ENCODE measurements around the gene GALNTL6. TPM values are rescaled to one million over a fixed set of nuclear protein-coding genes. Genes with fewer than 3 reads are reported as not detected.
"Not testable (repeated sequence)": the region's sequence is repeated elsewhere in the genome, so short reads cannot be mapped to it uniquely, and the experiment has no call there.

Gene GALNTL6
- total RNA-seq, 1 experiment from 2014 or later, result not detected

GRCh38 chr4:172727631-172728030 lies 914.4 kb downstream of the GALNTL6 start:
- intact Hi-C loops (cut with micrococcal nuclease; ENCODE audit: unreplicated experiment), result no loop called here
- Histone ChIP-seq H3F3A (ENCODE audit: insufficient read depth, low read depth) (no peaks in the 10 kb centered on the region), H3K27ac (no peak overlapping the region), H4K20me1 (ENCODE audit: insufficient read depth) (no peaks in the 10 kb centered on the region), H3K4me1 (replicated peaks; ENCODE audit: insufficient read depth) (no peaks in the 10 kb centered on the region), H3K4me2 (no peak overlapping the region), H3K79me2 (ENCODE audit: low read depth) (no peaks in the 10 kb centered on the region), H3K27me3 (ENCODE audit: insufficient read depth, low read depth) (no peaks in the 10 kb centered on the region), H3K36me3 (ENCODE audit: low read depth) (no peaks in the 10 kb centered on the region), H3K9me2 (ENCODE audit: insufficient read depth) (no peaks in the 10 kb centered on the region), H3K9me3 (ENCODE audit: insufficient read depth, low read depth) (no peaks in the 10 kb centered on the region), H3K4me3 (no peak overlapping the region), H2AFZ (no peak overlapping the region)
- DNase-seq, result no peak
- ChIA-PET CTCF (no interaction called here), POLR2A (ENCODE audit: unreplicated experiment) (no interaction called here)
- BruUV-seq (replicated peaks), result no TSS peak
- no peak for TF ChIP-seq CTCF (conservative IDR thresholded peaks at IDR 0.05)
- TF ChIP-seq EZH2 (IDR thresholded peaks at IDR 0.05; ENCODE audit: low read depth), result no peak

DNA sequence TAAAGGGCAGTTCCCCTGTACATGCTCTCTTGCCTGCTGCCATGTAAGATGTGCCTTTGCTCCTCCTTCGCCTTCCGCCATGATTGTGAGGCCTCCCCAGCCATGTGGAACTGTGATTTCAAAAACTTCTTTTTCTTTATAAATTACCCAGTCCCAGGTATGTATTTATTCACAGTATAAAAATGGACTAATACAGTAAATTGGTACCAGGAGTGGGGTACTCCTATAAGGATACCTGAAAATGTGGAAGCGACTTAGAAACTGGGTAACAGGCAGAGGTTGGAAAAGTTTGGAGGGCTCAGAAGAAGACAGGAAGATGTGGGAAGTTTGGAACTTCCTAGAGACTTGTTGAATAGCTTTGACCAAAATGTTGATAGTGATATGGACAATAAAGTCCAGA lies 920.4 kb downstream of the GALNTL6 start:
- H4K20me1 ChIP-seq (ENCODE audit: insufficient read depth); H3K4me1 ChIP-seq (replicated peaks; ENCODE audit: insufficient read depth); BruUV-seq (replicated peaks); H2AFZ ChIP-seq; H3K9me3 ChIP-seq (ENCODE audit: insufficient read depth, low read depth); H3F3A ChIP-seq (ENCODE audit: insufficient read depth, low read depth); H3K27ac ChIP-seq; CTCF ChIA-PET; intact Hi-C loops (cut with micrococcal nuclease; ENCODE audit: unreplicated experiment); H3K79me2 ChIP-seq (ENCODE audit: low read depth); H3K4me2 ChIP-seq; DNase-seq; H3K9me2 ChIP-seq (ENCODE audit: insufficient read depth); H3K4me3 ChIP-seq; H3K36me3 ChIP-seq (ENCODE audit: low read depth); H3K27me3 ChIP-seq (ENCODE audit: insufficient read depth, low read depth); POLR2A ChIA-PET (ENCODE audit: unreplicated experiment): not testable (repeated sequence)

- ChIA-PET CTCF (no interaction called here), POLR2A (ENCODE audit: unreplicated experiment) (no interaction called here)
- Histone ChIP-seq H3K9me3 (ENCODE audit: insufficient read depth, low read depth) (no peaks in the 10 kb centered on the region), H3K4me3 (no peak overlapping the region), H3K36me3 (ENCODE audit: low read depth) (no peaks in the 10 kb centered on the region), H4K20me1 (ENCODE audit: insufficient read depth) (no peaks in the 10 kb centered on the region), H3K27ac (no peak overlapping the region), H3K4me2 (no peak overlapping the region), H3K4me1 (replicated peaks; ENCODE audit: insufficient read depth) (no peaks in the 10 kb centered on the region), H3K27me3 (ENCODE audit: insufficient read depth, low read depth) (no peaks in the 10 kb centered on the region), H2AFZ (no peak overlapping the region), H3F3A (ENCODE audit: insufficient read depth, low read depth) (no peaks in the 10 kb centered on the region), H3K9me2 (ENCODE audit: insufficient read depth) (no peaks in the 10 kb centered on the region), H3K79me2 (ENCODE audit: low read depth) (no peaks in the 10 kb centered on the region)
- BruUV-seq (replicated peaks), result no TSS peak
- intact Hi-C loops (cut with micrococcal nuclease; ENCODE audit: unreplicated experiment), result no loop called here
- no peak for TF ChIP-seq CTCF (conservative IDR thresholded peaks at IDR 0.05)
- no peak for TF ChIP-seq EZH2 (IDR thresholded peaks at IDR 0.05; ENCODE audit: low read depth)
- no peak for DNase-seq
These were observed 921.4 kb downstream of the GALNTL6 start for GRCh38 chr4:172734555-172734954.

DNA sequence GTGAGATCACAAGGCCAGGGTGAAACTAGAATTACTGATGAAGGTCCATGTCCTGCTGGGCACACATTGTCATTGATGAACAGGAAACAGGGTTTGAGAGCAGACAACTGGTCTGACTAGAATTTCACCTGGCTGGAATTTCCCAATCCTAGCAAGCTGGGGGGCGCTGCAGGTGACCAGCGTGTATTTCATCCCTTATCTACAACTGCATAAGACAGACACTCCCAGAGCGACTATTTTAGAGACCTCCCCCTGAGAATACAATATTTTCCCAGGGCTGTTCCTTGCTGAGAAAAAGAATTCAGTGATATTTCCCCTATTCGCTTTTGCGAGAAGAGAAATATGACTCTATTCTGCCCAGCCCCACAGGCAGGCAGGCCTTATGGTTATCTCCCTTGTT lies 922.8 kb downstream of the GALNTL6 start:
- H4K20me1 ChIP-seq (ENCODE audit: insufficient read depth), result no peaks in the 10 kb centered on the region
- ChIA-PET POLR2A (ENCODE audit: unreplicated experiment) (no interaction called here), CTCF (no interaction called here)
- H3K9me3 ChIP-seq (ENCODE audit: insufficient read depth, low read depth), result no peaks in the 10 kb centered on the region
- no peak overlapping the region for H2AFZ ChIP-seq
- H3K36me3 ChIP-seq (ENCODE audit: low read depth), result no peaks in the 10 kb centered on the region
- no peaks in the 10 kb centered on the region for H3K4me1 ChIP-seq (replicated peaks; ENCODE audit: insufficient read depth)
- intact Hi-C loops (cut with micrococcal nuclease; ENCODE audit: unreplicated experiment), result no loop called here
- no TSS peak for BruUV-seq (replicated peaks)
- TF ChIP-seq CTCF (conservative IDR thresholded peaks at IDR 0.05) (no peak), EZH2 (IDR thresholded peaks at IDR 0.05; ENCODE audit: low read depth) (no peak)
- H3F3A ChIP-seq (ENCODE audit: insufficient read depth, low read depth), result no peaks in the 10 kb centered on the region
- no peak overlapping the region for H3K4me3 ChIP-seq
- H3K9me2 ChIP-seq (ENCODE audit: insufficient read depth), result no peaks in the 10 kb centered on the region
- no peak for DNase-seq
- no peak overlapping the region for H3K4me2 ChIP-seq
- H3K27ac ChIP-seq, result no peak overlapping the region
- no peaks in the 10 kb centered on the region for H3K27me3 ChIP-seq (ENCODE audit: insufficient read depth, low read depth)
- no peaks in the 10 kb centered on the region for H3K79me2 ChIP-seq (ENCODE audit: low read depth)
